Forelimb muscle (tissue), 1 donor: ENCODE data around the gene SLC45A3. TPM values are rescaled to one million over a fixed set of nuclear protein-coding genes. Genes with fewer than 3 reads are reported as not detected.
"Not testable (repeated sequence)": the region's sequence is repeated elsewhere in the genome, so short reads cannot be mapped to it uniquely, and the experiment has no call there.

Experiments
- DNase-seq: peaks from one replicate; pipeline ENCODE4 v3.0.0-alpha.2; 2013; ENCODE audit warnings: low read depth
- polyA plus RNA-seq: library from polyadenylated mRNA; unstranded; fragments of 120-200 nt; gene quantifications from one replicate; pipeline ENCODE4 v1.2.1, GENCODE V29; 2013; ENCODE audit not compliant: insufficient read length

SLC45A3 gene
- polyA plus RNA-seq, 1 donor: 3.4 TPM

DNA sequence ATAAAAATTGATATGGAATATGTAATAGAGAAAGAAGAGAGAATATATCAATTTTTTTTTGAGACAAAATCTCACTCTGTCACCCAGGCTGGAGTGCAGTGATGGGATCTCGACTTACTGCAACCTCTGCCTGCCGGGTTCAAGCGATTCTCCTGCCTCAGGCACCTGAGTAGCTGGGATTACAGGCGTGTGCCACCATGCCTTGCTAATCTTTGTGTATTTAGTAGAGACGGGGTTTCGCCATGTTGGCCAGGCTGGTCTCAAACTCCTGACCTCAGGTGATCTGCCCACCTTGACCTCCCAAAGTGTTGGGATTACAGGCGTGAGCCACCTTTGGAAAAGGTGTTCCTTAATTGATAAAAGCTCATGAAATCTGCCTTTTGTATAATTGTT, 44.2 kb downstream of the SLC45A3 start:
- not testable (repeated sequence) for DNase-seq

DNA sequence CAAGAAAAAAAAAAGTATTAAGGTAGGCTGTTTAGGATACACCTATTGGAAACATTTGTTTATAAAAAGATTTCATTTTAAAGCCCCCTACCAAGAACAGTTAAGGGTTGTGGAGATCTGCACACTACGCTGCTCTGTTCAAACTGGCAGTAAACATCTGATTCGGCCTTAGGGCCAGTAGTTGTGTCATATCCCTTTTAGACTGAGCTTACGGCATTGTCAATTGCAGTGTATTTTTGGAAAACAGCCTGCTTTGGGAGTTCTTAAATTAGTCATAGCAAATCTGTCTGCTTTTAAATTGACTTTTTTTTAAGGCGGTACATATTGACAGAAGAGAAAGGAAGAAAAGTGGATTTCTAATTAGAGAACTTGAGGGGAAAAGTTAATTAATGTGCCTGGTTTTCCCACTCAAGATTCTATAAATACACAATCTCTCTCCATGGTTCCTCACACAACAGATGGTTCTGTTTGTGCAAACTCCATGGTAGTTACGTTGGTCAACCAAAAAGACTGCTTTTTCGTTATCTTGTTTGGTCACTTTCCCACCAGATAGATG, 46.8 kb downstream of the SLC45A3 start:
- no peak for DNase-seq

DNA sequence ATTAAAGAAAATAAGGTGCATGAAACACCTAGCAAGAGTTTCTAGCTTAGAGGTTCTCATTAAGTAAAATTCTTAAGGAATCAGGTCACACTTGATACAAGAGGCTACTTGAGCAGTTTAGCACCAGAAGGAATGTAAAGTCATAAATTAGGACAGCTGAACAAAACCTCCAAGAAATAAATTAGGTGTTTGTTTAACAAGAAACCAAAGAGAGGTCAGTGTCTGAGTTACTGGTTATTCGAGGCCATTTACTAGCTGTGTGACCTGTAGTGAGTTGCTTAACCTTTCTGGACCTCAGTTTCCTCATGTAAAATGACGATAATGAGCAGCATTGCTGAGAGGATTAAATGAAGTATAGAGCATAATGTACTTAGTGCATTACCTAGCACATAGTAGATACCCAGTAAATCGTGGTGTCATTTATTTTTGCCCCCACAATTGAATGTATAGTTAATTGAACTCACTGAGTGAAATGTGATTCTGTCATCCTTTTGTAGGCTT, 47.6 kb downstream of the SLC45A3 start:
- DNase-seq: no peak

DNA sequence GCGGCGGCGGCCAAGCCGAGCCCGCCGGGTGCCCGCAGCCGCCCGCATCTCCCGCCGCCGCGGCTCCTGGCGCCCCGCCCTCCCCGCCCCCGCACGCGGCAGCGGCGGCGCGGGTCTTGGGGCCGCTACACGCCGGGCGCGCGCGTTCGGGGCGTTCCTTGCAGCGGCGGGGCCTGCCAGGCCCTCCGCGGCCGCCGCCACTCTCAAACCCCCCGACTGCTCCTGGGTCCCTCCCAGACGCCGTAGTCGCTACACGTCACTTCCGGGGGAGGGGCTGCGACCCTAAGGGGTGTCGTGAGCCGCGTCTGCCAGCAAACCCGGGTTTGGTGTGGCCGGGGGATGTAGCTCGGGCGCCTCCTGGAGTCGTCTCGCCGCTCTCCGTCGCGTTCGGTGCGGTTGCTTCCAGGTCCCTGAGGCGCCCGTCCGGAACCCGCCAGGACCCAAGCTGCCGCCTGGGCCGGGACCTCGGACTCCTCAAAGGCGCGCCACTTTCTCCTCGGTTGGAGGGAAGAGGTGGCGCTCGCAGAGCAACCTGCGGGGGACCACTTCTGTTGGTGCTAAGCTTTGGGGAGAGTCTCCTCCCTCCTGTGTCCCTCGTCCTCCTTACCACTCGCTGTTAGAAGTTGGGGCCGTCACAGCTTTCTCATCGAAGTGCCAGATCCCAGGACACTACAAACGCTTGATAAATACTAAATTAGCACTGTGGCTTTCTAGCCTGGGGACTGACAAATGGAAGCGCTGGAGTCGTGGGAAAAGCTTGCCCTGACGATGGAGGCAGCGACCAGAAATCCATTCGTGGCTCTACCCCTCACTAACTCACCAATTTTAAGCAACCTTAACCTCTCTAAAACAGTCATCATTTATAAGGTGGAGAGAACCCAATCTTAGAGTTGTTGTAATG, 48.3 kb downstream of the SLC45A3 start, which contains the start of gene ELK4:
Gene ELK4 (minus strand): TSS at position 244 of the 901 bp plus-strand sequence. CDS start 8,129 bp downstream, outside the sequence.
- peak; percentile 91 for DNase-seq

DNA sequence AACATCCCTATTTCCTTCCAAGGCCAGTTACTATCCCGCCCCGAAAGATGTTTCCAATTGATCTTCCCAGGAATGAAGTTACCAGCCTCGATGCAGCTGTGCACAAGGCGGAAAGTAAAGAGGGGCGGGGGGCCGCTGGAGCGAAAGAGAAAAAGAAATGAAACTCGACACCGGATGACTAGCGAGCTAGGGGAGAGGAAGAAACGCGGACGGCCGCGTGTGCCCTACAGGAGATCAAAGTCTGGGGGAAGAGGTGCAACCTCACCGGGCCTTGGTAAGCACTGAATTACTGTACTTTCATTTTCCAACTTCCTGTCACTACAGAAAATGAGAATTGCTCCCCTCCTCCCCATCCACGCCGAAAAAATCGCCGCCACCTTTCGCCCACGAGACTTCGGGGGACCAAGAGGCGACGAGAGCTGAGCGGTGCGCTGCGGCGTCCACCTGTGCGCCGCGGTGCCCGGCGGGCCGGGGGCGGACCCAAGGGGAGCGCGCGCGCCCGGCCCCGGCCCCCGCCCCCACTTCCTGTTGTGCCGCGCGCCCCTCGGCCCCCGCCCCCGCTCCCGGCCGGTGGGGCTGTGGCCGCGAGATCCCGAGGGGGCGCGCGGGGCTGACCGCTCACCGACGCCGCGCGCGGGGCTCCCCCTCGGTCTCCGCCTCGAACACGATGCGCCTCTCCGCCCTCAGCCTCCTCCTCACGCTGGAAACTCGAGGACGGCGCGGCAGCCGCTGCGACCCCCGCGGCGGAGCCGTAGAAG, 49.1 kb downstream of the SLC45A3 start:
- peak; percentile 40 for DNase-seq

DNA sequence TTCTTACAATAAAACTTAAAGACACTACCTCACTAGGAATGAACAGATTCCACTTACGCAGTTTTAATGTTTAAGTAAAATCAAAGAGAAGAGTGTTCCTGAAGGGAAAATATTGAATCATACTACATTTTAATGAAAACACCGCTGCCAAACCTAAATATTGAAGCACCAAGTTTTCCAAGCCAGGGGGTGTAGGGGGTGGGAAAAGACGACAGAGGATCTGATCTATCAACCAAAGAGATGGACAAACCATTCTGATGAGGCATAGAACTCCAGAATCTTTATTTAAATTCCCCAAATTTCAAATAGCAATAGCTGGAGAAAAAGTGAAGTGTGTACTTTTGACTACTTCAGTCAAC, 49.7 kb downstream of the SLC45A3 start:
- DNase-seq: no peak

DNA sequence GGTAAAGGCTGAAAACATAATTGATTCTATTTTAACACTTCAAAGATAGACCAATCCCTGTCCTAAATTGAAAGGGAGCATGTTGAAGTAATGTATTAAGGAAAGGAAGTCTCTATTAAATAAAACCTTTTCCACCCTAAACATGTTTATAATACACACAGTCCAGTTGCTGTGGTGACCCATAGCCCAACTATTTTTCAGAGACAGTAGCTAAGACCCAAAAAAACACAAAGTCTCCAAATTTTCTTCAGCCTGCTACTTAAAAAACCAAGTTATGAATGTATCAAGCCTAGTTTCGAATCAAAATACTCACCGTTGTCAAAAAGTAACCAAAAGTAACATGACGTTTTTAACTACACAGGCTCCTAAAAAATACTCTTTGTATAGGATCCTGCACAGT, 50.1 kb downstream of the SLC45A3 start:
- peak; percentile 48 for DNase-seq

DNA sequence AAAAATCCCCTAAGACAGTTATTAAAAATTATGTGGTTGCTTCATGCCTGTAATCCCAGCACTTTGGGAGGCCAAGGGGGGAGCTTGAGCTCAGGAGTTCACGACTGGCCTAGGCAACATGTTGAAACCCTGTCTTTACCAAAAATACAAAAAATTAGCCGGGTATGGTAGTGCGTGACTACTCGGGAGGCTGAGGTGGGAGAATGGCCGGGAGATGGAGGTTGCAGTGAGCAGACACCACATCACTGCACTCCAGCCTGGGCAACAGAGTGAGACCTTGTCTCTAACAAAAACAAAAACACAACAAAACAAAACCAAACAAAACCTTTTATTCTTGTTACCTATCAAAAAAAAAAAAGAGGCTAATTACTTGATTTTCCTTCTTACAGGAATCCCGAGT, 50.6 kb downstream of the SLC45A3 start:
- DNase-seq: no peak

DNA sequence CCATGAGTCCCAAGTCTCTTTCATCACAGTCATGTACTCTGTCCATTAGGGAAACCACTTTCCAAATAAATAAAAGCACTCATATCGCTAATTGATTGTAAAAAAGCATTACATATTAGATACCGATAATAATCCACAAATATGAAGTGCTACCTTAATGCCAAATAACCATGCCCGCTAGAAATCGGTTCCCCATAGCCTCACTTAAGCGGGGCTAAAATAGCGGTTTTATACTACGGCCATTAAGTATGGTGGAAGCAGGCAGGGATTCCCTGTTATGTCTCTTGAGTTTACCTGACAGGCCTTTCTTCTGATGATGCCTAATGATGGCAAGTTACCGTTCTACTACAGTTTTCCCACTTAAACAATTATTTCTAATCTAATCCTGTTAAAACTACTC, 52.4 kb downstream of the SLC45A3 start:
- DNase-seq: no peak

DNA sequence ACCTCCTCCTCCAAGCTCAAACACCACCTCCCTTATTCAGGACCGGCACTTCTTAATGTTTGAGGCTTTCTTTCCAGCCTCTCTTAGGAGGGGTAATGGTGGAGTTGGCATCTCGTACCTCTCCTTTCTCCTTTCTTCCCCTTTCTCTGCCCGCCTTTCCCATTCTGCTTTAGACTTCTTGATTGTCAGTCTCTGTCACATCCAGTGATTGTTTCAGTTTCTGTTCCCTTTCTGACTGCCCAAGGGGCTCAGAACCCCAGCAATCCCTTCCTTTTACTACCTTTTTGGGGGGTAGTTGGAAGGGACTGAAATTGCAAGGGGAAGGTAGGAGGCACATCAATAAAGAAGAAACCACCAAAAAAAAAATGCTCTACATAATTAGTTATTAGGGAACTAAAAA, 54.1 kb downstream of the SLC45A3 start:
- no peak for DNase-seq

DNA sequence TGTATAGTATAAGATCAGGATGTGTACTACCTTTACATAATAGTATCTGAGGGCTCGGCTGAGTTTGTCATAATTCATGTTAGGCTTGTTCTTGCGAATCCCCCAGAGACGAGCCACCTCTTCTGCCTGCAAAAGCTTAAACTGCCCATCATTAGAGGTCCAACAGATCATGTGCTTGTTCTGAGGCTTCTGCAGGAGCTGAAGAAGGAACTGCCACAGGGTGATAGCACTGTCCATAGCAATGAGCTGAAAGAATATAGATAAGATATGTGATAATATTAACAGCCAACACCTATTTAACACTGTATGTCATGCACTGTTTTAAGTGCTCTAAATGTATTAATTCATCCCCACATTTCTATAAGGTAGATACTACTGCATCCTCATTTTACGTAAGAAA, 56.7 kb downstream of the SLC45A3 start:
- DNase-seq: no peak

DNA sequence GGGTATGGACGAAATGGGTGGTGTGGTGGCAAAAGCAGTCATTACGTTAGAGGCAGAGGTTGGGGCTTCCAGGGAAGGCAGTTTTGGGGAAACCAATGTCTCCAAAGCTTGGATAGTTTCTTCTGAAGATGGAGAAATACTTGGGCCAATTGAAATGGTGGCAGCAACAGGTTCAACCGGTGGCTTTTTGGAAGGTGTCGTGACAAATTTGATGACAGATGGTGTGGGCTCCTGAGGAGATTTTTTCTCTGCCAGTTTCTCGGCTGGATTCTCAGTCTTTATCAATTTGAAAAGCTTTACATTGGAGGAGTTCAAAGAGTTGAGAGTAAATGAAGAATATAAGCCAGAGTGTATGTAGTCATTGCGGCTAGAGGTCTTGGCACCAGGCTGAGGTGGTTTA, 60.0 kb downstream of the SLC45A3 start:
- DNase-seq: no peak

DNA sequence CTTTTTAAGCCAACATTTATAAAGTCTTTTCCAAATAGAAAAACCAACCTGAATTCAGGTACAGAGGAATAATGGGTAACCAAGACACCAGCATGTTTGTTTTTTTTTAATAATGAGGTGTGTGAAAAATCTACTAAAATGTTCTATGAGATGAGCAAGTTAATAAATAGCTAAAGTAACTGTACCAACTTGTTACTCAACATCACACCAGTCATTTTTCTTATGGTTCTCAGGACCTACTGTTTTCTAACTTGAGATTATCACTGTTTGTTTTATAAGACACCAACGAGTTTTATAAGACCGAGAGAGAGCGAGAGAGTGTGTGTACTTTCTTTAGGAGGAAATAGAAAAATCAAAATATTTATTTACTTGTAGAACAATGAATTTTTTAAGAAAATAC, 60.9 kb downstream of the SLC45A3 start:
- no peak for DNase-seq

DNA sequence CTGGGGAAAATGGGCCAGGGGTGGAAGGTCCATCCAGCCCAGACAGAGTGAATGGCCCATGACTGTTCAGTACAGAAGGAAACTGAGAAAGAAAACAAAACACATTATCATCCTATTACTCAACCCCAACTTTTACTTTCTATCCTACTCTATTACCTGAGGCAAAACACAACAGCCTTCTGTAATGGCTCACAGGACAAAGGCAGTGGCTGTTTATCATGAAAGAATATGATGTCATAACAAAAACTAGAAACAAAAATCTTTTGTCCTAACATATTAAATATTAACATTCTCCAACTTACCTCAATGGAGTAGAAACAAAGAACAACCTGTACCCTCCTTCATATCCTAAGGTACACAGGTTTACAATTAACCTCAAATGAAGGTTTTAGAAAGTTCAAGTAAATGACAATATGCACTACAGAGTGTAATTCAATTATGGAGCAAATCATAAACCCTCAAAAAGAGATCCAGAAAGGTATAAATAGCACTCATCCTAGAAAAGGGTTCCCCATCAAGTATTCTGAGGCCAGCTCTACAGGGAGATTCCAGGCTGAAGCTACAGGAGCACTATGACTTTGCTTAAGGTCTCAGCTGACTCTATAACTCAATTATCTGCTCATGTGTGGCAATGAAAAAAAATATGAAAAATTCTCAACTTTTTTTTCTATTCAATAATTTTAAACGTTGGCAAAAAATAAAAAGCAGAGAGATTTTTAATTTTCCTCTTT, 63.6 kb downstream of the SLC45A3 start:
- no peak for DNase-seq

DNA sequence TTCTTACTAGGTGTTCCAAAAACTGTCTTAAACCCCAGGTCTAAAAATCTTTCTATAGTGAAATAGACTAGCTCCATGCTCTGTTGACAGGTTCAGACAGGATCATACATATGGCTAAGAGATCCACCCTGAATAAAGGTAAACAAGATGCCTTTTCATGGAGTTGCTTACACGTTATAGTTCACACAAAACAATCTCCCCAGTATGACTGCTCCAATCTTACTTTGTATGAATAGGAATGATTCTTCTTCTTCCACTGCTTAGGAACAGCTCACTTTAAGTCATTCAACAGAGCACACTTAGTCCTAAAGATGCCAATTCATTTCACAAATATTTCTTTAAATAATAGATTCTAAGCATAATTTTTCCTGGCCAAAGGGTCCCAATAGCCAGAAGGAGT, 64.5 kb downstream of the SLC45A3 start:
- DNase-seq: no peak

DNA sequence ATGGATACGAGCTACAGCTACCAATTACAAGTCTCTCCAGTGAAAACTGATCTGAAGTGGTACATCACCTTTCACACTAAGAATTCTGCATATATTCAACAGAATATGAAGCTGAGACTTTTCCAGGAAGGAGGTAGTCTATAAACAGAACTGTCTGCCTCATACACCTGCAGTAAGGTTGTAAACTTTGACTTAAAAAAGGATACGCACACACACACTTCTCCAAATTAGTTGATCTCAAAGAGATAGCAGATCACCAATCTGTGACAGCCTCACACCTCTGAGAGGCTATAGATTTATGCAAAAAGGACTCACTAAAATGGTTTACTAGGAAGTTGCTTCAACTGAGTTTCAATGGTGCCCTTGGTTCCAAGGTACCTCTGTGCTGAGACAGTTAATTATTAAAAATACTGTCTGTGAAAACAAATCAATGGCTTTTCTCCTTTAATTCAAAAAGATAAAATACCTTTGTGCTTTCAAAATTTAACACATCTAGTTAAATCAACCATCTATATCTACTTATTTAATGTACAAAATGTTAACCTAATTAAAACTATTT, 66.4 kb downstream of the SLC45A3 start:
- no peak for DNase-seq

DNA sequence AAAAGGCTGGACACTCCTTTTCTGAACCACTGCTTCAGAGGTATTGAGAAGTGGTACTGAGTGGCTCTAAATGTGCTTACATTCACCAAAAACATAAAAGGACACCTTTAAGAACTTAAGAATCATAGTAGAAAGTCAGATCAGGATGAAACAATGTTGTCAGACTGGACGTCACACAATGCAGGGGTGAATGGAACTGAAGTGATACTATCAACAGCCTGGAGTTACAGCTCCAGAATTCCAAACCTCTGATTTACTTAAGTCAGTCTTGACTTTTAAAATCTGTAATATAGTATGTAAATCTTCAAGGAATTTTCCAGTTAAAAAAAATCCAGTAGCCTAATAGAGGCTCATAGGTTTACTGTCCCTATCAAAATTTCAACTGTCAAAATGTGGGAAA, 67.8 kb downstream of the SLC45A3 start:
- DNase-seq: no peak

DNA sequence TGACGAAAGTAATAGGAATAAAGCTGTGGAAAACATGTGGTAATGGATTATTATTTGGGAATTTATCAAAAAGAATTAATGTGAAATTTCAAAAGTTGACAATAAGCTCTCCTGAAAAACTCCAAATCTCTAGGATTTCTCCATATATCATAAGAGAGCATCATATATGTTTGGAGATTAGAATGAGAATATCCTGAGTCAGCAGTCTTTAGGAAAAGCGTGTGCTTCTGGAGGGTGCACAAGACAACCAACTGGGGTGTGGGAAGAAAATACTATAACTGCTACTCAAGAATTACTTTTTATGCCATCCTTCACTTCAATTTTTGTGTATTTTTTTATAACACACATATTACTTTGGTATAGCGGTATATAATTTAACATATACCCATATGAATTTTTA, 68.2 kb downstream of the SLC45A3 start:
- DNase-seq: no peak

DNA sequence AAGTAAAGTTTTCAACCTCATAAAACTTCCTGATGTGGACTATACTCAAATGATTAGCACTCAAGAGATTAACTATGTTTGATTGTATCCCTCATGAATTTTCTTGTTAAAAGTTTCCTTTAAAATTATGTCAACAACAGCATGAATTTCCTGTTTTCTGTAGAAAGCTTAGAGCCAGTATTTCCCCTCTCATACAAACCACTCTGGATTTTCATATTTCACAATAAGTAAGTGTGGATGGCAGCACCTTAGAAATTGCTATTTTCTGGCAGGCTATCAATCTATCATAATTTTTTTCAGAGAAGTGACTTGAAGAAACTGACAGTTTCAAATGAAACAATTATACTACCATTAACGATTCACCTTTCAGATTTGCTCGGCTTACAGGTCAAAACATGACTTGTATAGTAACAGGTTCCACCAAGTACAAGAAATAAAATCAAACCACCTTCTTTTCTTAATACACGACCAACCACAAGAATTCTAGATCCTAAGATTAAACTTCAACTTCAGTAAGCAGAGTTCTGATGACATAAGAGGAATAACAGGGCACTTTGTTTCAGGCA, 69.3 kb downstream of the SLC45A3 start:
- no peak for DNase-seq

DNA sequence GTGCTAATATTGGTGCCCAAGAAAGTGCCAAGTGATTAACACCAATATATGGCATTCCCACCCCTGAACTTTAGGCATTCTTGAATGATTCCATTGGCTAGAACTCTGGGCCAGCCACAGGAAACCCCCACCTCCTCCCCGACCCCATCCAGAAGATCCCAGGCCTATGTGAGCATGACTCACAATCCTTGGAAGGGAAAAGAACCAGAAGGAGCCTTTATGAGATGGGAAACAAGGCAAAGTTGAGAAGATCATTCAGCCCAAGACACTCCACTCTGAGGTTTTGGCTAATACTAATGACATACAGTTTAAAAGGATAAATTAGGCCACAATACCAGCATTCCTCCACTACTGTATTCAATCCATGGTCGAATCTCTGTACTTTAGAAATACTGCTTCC, 70.3 kb downstream of the SLC45A3 start:
- no peak for DNase-seq
